Endodermal cell (in vitro differentiated cells): ENCODE results near the gene SMS. TPM values are rescaled to one million over a fixed set of nuclear protein-coding genes. Genes with fewer than 3 reads are reported as not detected.

Experiments
- DNase-seq: peaks from one replicate; pipeline ENCODE4 v3.0.0-alpha.2; 2017
- H3K27ac ChIP-seq: 2 replicates; pipeline ENCODE4 v1.5.1; 2013; ENCODE audit warnings: mild to moderate bottlenecking, low read depth, low read length, moderate library complexity
- H3K27me3 ChIP-seq: 2 replicates; pipeline ENCODE4 v1.6.1; 2013; ENCODE audit warnings: mild to moderate bottlenecking, low read length, moderate library complexity; ENCODE audit not compliant: insufficient read depth, control insufficient read depth, poor library complexity, severe bottlenecking
- H3K36me3 ChIP-seq: 2 replicates; pipeline ENCODE4 v1.7.0; 2013; ENCODE audit warnings: mild to moderate bottlenecking, low read length, moderate library complexity; ENCODE audit not compliant: control insufficient read depth, insufficient read depth
- H3K4me1 ChIP-seq: one replicate; pipeline ENCODE4 v1.7.0; 2013; ENCODE audit warnings: low read length; ENCODE audit not compliant: control insufficient read depth, insufficient read depth
- H3K4me3 ChIP-seq: 2 replicates; pipeline ENCODE4 v1.5.1; 2013; ENCODE audit warnings: mild to moderate bottlenecking, low read length, moderate library complexity
- H3K9ac ChIP-seq: 2 replicates; pipeline ENCODE4 v1.6.1; 2013; ENCODE audit warnings: mild to moderate bottlenecking, low read length, moderate library complexity; ENCODE audit not compliant: poor library complexity, severe bottlenecking; ENCODE audit errors: extremely low read depth
- H3K9me3 ChIP-seq: 2 replicates; pipeline ENCODE4 v1.6.1; 2013; ENCODE audit warnings: mild to moderate bottlenecking, low read length, moderate library complexity; ENCODE audit not compliant: control insufficient read depth
- H3K27ac Mint-ChIP-seq: 2 replicates; pipeline ENCODE4 v1.8.0; 2020; ENCODE audit warnings: mixed read lengths
- H3K27me3 Mint-ChIP-seq: 2 replicates; pipeline ENCODE4 v1.8.0; 2021; ENCODE audit warnings: mild to moderate bottlenecking, mixed read lengths; ENCODE audit not compliant: insufficient read depth
- H3K36me3 Mint-ChIP-seq: 2 replicates; pipeline ENCODE4 v1.8.0; 2020; ENCODE audit warnings: low read depth, mixed read lengths
- H3K4me1 Mint-ChIP-seq: 2 replicates; pipeline ENCODE4 v1.8.0; 2020; ENCODE audit warnings: mixed read lengths
- H3K4me3 Mint-ChIP-seq: 2 replicates; pipeline ENCODE4 v1.8.0; 2020; ENCODE audit warnings: mild to moderate bottlenecking, moderate library complexity, mixed read lengths
- H3K9me3 Mint-ChIP-seq: 2 replicates; pipeline ENCODE4 v1.8.0; 2020; ENCODE audit warnings: mild to moderate bottlenecking, mixed read lengths
- whole genome bisulfite sequencing, 2 experiments: methylation state at CpG; one replicate each; pipeline versions ENCODE4 v1.1.5 to v1.1.7; 2013; ENCODE audit warnings: missing lambda C conversion rate in 2 of 2, mixed read lengths in 1 of 2; ENCODE audit not compliant: insufficient coverage in 1 of 2, insufficient read length in 1 of 2; 5-methylcytosine and 5-hydroxymethylcytosine counted together
- total RNA-seq, 2 donors: library from RNA; stranded (reverse); fragmentation: NEBNext Ultra II Directional in 1 of 2; extraction: Animal tissue kit (Norgen Biotek cat#: 25700) in 1 of 2; gene quantifications; 2 replicates in 1 of 2; 3 replicates in 1 of 2; pipeline ENCODE4 v1.2.1, GENCODE V29; 2021
- TF ChIP-seq, protein P1 (sequence below): fragments of 200-600 bp; sonication (generic); conservative IDR thresholded peaks from 2 replicates; pipeline ENCODE4 v1.5.0; 2021; ENCODE audit warnings: antibody characterized with exemption, mild to moderate bottlenecking

Gene SMS
- total RNA-seq, 2 donors from 2014 or later: 163 to 312 TPM

GRCh38 chrX:21956783-21957182 lies 16.3 kb downstream of the SMS start:
- Mint-ChIP-seq H3K36me3 (peaks cover 33% of the 10 kb centered on the region), H3K27me3 (no peaks in the 10 kb centered on the region), H3K4me3 (no peak overlapping the region), H3K27ac (no peak overlapping the region), H3K4me1 (peaks cover 65% of the 10 kb centered on the region), H3K9me3 (no peaks in the 10 kb centered on the region)
- H3K36me3 ChIP-seq: no peaks in the 10 kb centered on the region
- no peak overlapping the region for H3K4me3 ChIP-seq
- H3K27ac ChIP-seq: no peak overlapping the region
- peak; percentile 31 for DNase-seq
- TF ChIP-seq, protein P1, sequence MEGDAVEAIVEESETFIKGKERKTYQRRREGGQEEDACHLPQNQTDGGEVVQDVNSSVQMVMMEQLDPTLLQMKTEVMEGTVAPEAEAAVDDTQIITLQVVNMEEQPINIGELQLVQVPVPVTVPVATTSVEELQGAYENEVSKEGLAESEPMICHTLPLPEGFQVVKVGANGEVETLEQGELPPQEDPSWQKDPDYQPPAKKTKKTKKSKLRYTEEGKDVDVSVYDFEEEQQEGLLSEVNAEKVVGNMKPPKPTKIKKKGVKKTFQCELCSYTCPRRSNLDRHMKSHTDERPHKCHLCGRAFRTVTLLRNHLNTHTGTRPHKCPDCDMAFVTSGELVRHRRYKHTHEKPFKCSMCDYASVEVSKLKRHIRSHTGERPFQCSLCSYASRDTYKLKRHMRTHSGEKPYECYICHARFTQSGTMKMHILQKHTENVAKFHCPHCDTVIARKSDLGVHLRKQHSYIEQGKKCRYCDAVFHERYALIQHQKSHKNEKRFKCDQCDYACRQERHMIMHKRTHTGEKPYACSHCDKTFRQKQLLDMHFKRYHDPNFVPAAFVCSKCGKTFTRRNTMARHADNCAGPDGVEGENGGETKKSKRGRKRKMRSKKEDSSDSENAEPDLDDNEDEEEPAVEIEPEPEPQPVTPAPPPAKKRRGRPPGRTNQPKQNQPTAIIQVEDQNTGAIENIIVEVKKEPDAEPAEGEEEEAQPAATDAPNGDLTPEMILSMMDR: no peak
- H3K9me3 ChIP-seq: no peaks in the 10 kb centered on the region
- no peak overlapping the region for H3K9ac ChIP-seq
- no peaks in the 10 kb centered on the region for H3K27me3 ChIP-seq
- WGBS, 2 experiments: 95 to 98% methylated on average over 3 to 6 of the region's 7 CpGs
- H3K4me1 ChIP-seq: no peaks in the 10 kb centered on the region

- H3K27ac Mint-ChIP-seq: no peak overlapping the region
These were observed 17.7 kb downstream of the SMS start for GRCh38 chrX:21958187-21958586.

GRCh38 chrX:21958916-21959315 lies 18.4 kb downstream of the SMS start:
- WGBS, 2 experiments: 97 to 100% methylated on average over 1 to 4 of the region's 4 CpGs
- no peak overlapping the region for H3K27ac Mint-ChIP-seq
- H3K27me3 ChIP-seq: no peaks in the 10 kb centered on the region
- no peak overlapping the region for H3K4me3 Mint-ChIP-seq
- H3K27me3 Mint-ChIP-seq: no peaks in the 10 kb centered on the region
- no peak overlapping the region for H3K9ac ChIP-seq
- H3K4me1 Mint-ChIP-seq: peaks cover 48% of the 10 kb centered on the region
- no peaks in the 10 kb centered on the region for H3K9me3 Mint-ChIP-seq
- H3K4me3 ChIP-seq: no peak overlapping the region
- no peaks in the 10 kb centered on the region for H3K9me3 ChIP-seq
- no peaks in the 10 kb centered on the region for H3K36me3 ChIP-seq
- TF ChIP-seq, protein P1: no peak
- no peak overlapping the region for H3K27ac ChIP-seq
- peaks cover 33% of the 10 kb centered on the region for H3K36me3 Mint-ChIP-seq
- no peaks in the 10 kb centered on the region for H3K4me1 ChIP-seq
- peak; percentile 4 for DNase-seq

More at GRCh38 chrX:21958187-21958586, 17.7 kb downstream of the SMS start:
- Mint-ChIP-seq H3K4me1 (peaks cover 55% of the 10 kb centered on the region), H3K4me3 (no peak overlapping the region), H3K27me3 (no peaks in the 10 kb centered on the region), H3K9me3 (no peaks in the 10 kb centered on the region), H3K36me3 (peaks cover 33% of the 10 kb centered on the region)
- TF ChIP-seq, protein P1: no peak
- Histone ChIP-seq H3K36me3 (no peaks in the 10 kb centered on the region), H3K9me3 (no peaks in the 10 kb centered on the region), H3K27ac (no peak overlapping the region), H3K9ac (no peak overlapping the region), H3K4me3 (no peak overlapping the region), H3K27me3 (no peaks in the 10 kb centered on the region), H3K4me1 (no peaks in the 10 kb centered on the region)
- DNase-seq: no peak
- 50 to 83% methylated on average over 2 to 8 of the region's 8 CpGs for WGBS, 2 experiments
